ENCODE measurements around the gene ACOXL. TPM values are rescaled to one million over a fixed set of nuclear protein-coding genes. Genes with fewer than 3 reads are reported as not detected.

The ACOXL gene
- total and polyA plus RNA-seq, 2 experiments from 2014 or later, result not detected

DNA sequence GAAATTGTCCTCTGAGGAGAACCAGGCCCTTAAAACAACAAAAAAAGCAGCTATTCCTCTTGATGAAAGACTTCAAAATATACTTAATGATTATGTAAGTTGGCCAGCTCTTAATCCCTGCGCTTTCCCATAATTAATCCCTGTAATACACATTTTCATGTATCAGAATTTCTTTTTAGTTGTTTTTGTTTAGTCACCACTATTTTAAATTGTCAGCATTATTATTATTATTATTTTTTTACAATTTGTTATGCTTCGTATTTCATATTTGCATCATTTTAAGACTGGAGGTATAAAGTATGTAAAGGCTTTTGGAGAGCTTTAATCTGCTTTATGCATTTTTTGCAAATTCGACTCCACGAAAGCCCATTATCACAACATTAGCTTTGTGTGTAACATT, 152.9 kb downstream of the ACOXL start:
- no peaks in the 10 kb centered on the region for H3F3A ChIP-seq (ENCODE audit: insufficient read depth)
- H3K4me2 ChIP-seq (ENCODE audit: unreplicated experiment), result no peak overlapping the region
- peaks cover 23% of the 10 kb centered on the region for H3K27me3 ChIP-seq (replicated peaks; ENCODE audit: insufficient read depth)
- no peak overlapping the region for H3K9ac ChIP-seq
- TF ChIP-seq EZH2phosphoT487 (IDR thresholded peaks at IDR 0.05; ENCODE audit: insufficient read depth, low read depth) (no peak), EZH2 (IDR thresholded peaks at IDR 0.05; ENCODE audit: insufficient read depth, poor library complexity, severe bottlenecking) (no peak)
- no peaks in the 10 kb centered on the region for H3K36me3 ChIP-seq (ENCODE audit: low read depth)
- DNase-seq, result no peak
- in situ Hi-C loops (cut with MboI), result no loop called here
- no peaks in the 10 kb centered on the region for H3K9me3 ChIP-seq (ENCODE audit: low read depth)
- H3K9me2 ChIP-seq (ENCODE audit: insufficient read depth), result no peaks in the 10 kb centered on the region
- H3K27ac ChIP-seq, result no peak overlapping the region
- H3K4me1 ChIP-seq (ENCODE audit: insufficient read depth), result no peaks in the 10 kb centered on the region
- H3K79me2 ChIP-seq (ENCODE audit: insufficient read depth), result no peaks in the 10 kb centered on the region
- no peak overlapping the region for H2AFZ ChIP-seq
- 71 to 72% methylated on average over 4 of the region's 4 CpGs for WGBS, 2 experiments (ENCODE audit: low coverage in 1 of 2, low lambda C conversion rate in 2 of 2, missing lambda C conversion rate in 2 of 2)
- no peaks in the 10 kb centered on the region for H4K20me1 ChIP-seq (ENCODE audit: insufficient read depth)
- no peak overlapping the region for H3K4me3 ChIP-seq

DNA sequence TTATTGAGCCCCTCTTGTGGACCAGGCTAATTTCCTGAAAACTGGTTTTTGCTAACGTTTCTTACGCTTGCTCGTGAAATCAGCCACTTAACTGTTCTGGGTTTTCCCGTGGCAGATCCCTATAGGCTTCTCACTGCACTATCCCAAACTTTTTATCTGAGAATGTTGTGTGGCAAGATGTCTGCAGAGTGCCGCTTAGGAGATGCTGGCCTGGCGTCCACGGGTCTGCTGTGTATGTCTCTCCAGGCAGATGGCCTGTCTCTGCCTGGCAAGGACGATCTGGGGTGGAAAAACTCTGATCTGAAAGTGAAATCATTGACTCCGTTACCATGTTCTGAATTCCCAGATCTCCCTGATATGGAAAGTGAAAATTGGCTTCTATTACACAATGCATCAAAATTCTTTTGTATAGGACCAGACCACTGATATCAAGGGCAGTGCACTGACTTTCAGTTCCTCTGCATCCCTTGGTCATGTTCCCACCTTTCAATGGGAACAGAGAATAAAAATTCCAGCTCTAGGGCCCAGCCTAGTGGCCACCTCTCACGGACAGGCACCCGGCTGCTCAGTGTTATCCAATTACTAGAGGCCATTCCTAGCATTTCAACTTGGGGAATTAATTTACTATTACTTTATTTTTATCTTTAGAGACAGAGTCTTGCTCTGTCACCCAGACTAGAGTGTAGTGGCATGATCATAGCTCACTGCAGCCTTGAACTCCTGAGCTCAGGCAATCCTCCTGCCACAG, 154.6 kb downstream of the ACOXL start:
- no peak overlapping the region for H3K4me3 ChIP-seq
- no peaks in the 10 kb centered on the region for H3K9me2 ChIP-seq (ENCODE audit: insufficient read depth)
- H3K79me2 ChIP-seq (ENCODE audit: insufficient read depth), result no peaks in the 10 kb centered on the region
- H3K9me3 ChIP-seq (ENCODE audit: low read depth), result no peaks in the 10 kb centered on the region
- no peak for DNase-seq
- H3F3A ChIP-seq (ENCODE audit: insufficient read depth), result no peaks in the 10 kb centered on the region
- H3K9ac ChIP-seq, result no peak overlapping the region
- H4K20me1 ChIP-seq (ENCODE audit: insufficient read depth), result no peaks in the 10 kb centered on the region
- no peaks in the 10 kb centered on the region for H3K36me3 ChIP-seq (ENCODE audit: low read depth)
- peaks cover 23% of the 10 kb centered on the region for H3K27me3 ChIP-seq (replicated peaks; ENCODE audit: insufficient read depth)
- TF ChIP-seq EZH2 (IDR thresholded peaks at IDR 0.05; ENCODE audit: insufficient read depth, poor library complexity, severe bottlenecking), result no peak
- TF ChIP-seq EZH2phosphoT487 (IDR thresholded peaks at IDR 0.05; ENCODE audit: insufficient read depth, low read depth), result no peak
- no peak overlapping the region for H2AFZ ChIP-seq
- 34 to 35% methylated on average over 11 of the region's 11 CpGs for WGBS, 2 experiments (ENCODE audit: low coverage in 1 of 2, low lambda C conversion rate in 2 of 2, missing lambda C conversion rate in 2 of 2)
- H3K4me2 ChIP-seq (ENCODE audit: unreplicated experiment), result no peak overlapping the region
- no peak overlapping the region for H3K27ac ChIP-seq
- in situ Hi-C loops (cut with MboI), result no loop called here
- no peaks in the 10 kb centered on the region for H3K4me1 ChIP-seq (ENCODE audit: insufficient read depth)

GRCh38 chr2:110888411-110888810, 156.0 kb downstream of the ACOXL start:
- Histone ChIP-seq H3K4me2 (ENCODE audit: unreplicated experiment) (no peak overlapping the region), H3K4me3 (no peak overlapping the region), H3K9ac (no peak overlapping the region), H3K27me3 (replicated peaks; ENCODE audit: insufficient read depth) (peaks cover 17% of the 10 kb centered on the region), H2AFZ (no peak overlapping the region), H3K36me3 (ENCODE audit: low read depth) (no peaks in the 10 kb centered on the region), H3K9me3 (ENCODE audit: low read depth) (no peaks in the 10 kb centered on the region), H3K27ac (no peak overlapping the region), H3K79me2 (ENCODE audit: insufficient read depth) (no peaks in the 10 kb centered on the region), H3K4me1 (ENCODE audit: insufficient read depth) (no peaks in the 10 kb centered on the region), H3K9me2 (ENCODE audit: insufficient read depth) (no peaks in the 10 kb centered on the region), H3F3A (ENCODE audit: insufficient read depth) (no peaks in the 10 kb centered on the region), H4K20me1 (ENCODE audit: insufficient read depth) (no peaks in the 10 kb centered on the region)
- in situ Hi-C loops (cut with MboI), result no loop called here
- WGBS, 2 experiments (ENCODE audit: low coverage in 1 of 2, low lambda C conversion rate in 2 of 2, missing lambda C conversion rate in 2 of 2), result 19 to 23% methylated on average over 2 of the region's 2 CpGs
- no peak for DNase-seq
- TF ChIP-seq EZH2phosphoT487 (IDR thresholded peaks at IDR 0.05; ENCODE audit: insufficient read depth, low read depth) (no peak), EZH2 (IDR thresholded peaks at IDR 0.05; ENCODE audit: insufficient read depth, poor library complexity, severe bottlenecking) (no peak)

GRCh38 chr2:110891626-110892025, 159.3 kb downstream of the ACOXL start:
- no peaks in the 10 kb centered on the region for H3F3A ChIP-seq (ENCODE audit: insufficient read depth)
- H2AFZ ChIP-seq, result no peak overlapping the region
- no peak overlapping the region for H3K4me2 ChIP-seq (ENCODE audit: unreplicated experiment)
- H3K36me3 ChIP-seq (ENCODE audit: low read depth), result no peaks in the 10 kb centered on the region
- H3K27me3 ChIP-seq (replicated peaks; ENCODE audit: insufficient read depth), result peaks cover 12% of the 10 kb centered on the region
- no peak for DNase-seq
- no peak overlapping the region for H3K4me3 ChIP-seq
- H3K27ac ChIP-seq, result no peak overlapping the region
- no peaks in the 10 kb centered on the region for H3K9me3 ChIP-seq (ENCODE audit: low read depth)
- no peak overlapping the region for H3K9ac ChIP-seq
- H3K79me2 ChIP-seq (ENCODE audit: insufficient read depth), result no peaks in the 10 kb centered on the region
- no peaks in the 10 kb centered on the region for H3K4me1 ChIP-seq (ENCODE audit: insufficient read depth)
- H4K20me1 ChIP-seq (ENCODE audit: insufficient read depth), result no peaks in the 10 kb centered on the region
- no peak for TF ChIP-seq EZH2 (IDR thresholded peaks at IDR 0.05; ENCODE audit: insufficient read depth, poor library complexity, severe bottlenecking)
- TF ChIP-seq EZH2phosphoT487 (IDR thresholded peaks at IDR 0.05; ENCODE audit: insufficient read depth, low read depth), result no peak
- no peaks in the 10 kb centered on the region for H3K9me2 ChIP-seq (ENCODE audit: insufficient read depth)
- in situ Hi-C loops (cut with MboI), result no loop called here
- WGBS, 2 experiments (ENCODE audit: low coverage in 1 of 2, low lambda C conversion rate in 2 of 2, missing lambda C conversion rate in 2 of 2), result 0% methylated on average over 1 of the region's 1 CpG
